K562 (cell line): ENCODE measurements around the gene BCAN. TPM values are rescaled to one million over a fixed set of nuclear protein-coding genes. Genes with fewer than 3 reads are reported as not detected.

Experiments used
- CBX3 ChIP-seq, 2 experiments: IDR thresholded peaks; 1 replicate in 1 of 2; 2 replicates in 1 of 2; pipeline ENCODE4 v1.6.1; 2012; ENCODE audit warnings: inconsistent platforms in 2 of 2, low read length in 2 of 2, borderline replicate concordance in 1 of 2, control low read depth in 1 of 2
- KAT8 ChIP-seq: fragments of 450-650 bp; IDR thresholded peaks from 2 replicates; pipeline ENCODE4 v1.6.1; 2016; ENCODE audit warnings: low read depth, mild to moderate bottlenecking
- KLF1 ChIP-seq: fragments of 450-650 bp; IDR thresholded peaks from 2 replicates; pipeline ENCODE4 v1.6.1; 2016; ENCODE audit warnings: missing genetic modification characterization, missing compliant biosample characterization
- NFATC3 ChIP-seq: fragments of 450-650 bp; IDR thresholded peaks from 2 replicates; pipeline ENCODE4 v1.6.1; 2017; ENCODE audit warnings: mild to moderate bottlenecking
- NR1H2 ChIP-seq: sonication (generic); formaldehyde crosslinking; IDR thresholded peaks from 2 replicates; pipeline ENCODE4 v1.4.0; 2020; ENCODE audit warnings: mild to moderate bottlenecking, missing genetic modification reagents
- NUFIP1 ChIP-seq: fragments of 450-650 bp; IDR thresholded peaks from 2 replicates; pipeline ENCODE4 v1.6.1; 2018; ENCODE audit not compliant: partially characterized antibody
- U2AF1 ChIP-seq: fragments of 200-400 bp; formaldehyde crosslinking; optimal IDR thresholded peaks from 2 replicates; pipeline ENCODE3; 2017; ENCODE audit warnings: mild to moderate bottlenecking, low read depth, low read length, moderate library complexity
- ZNF584 ChIP-seq: fragments of 200-800 bp; sonication (Bioruptor generic); IDR thresholded peaks from 2 replicates; pipeline ENCODE4 v1.6.1; 2016; ENCODE audit warnings: low read depth, mild to moderate bottlenecking, missing genetic modification characterization, missing compliant biosample characterization
- ZNF77 ChIP-seq: fragments of 250-450 bp; sonication (Bioruptor Pico); IDR thresholded peaks from 2 replicates; pipeline ENCODE4 v1.5.0; 2020
- polyA plus RNA-seq, 8 experiments: library from polyadenylated mRNA; depleted of rRNA in 4 of 8; stranded (reverse) in 5 of 8; unstranded in 3 of 8; fragments of >200 nt; fragmentation: Nextera tagmentation in 2 of 8; fragmentation: Illumina TruSeq in 1 of 8; extraction: Ambion mirVana in 2 of 8; extraction: Trizol in 1 of 8; gene quantifications; 2 replicates each; pipeline versions ENCODE4 v1.2.1 to v1.2.3, GENCODE V29; 2011 to 2014; ENCODE audit warnings: inconsistent platforms in 1 of 8, missing spikeins in 1 of 8
- total RNA-seq, 7 experiments: library from RNA; depleted of rRNA in 6 of 7; stranded (reverse); fragments of >200 nt in 6 of 7; fragmentation: Illumina TruSeq in 2 of 7; extraction: Trizol in 2 of 7; gene quantifications; 2 replicates each; pipeline versions ENCODE4 v1.2.1 to v1.2.3, GENCODE V29; 2011 to 2021; ENCODE audit warnings: low replicate concordance in 1 of 7
- TF ChIP-seq, protein P1 (sequence below): fragments of 450-650 bp; IDR thresholded peaks from 2 replicates; pipeline ENCODE4 v1.6.1; 2017; ENCODE audit warnings: antibody characterized with exemption, mild to moderate bottlenecking
- TF ChIP-seq, protein P2 (sequence below), 2 experiments: fragments of 200-800 bp in 1 of 2; sonication (Bioruptor generic) in 1 of 2; sonication (generic) in 1 of 2; formaldehyde crosslinking in 1 of 2; IDR thresholded peaks in 1 of 2; conservative IDR thresholded peaks in 1 of 2; 2 replicates each; pipeline versions ENCODE4 v1.5.0 to v1.6.1; 2016 to 2020; ENCODE audit warnings: missing compliant biosample characterization in 1 of 2, missing genetic modification characterization in 1 of 2, missing genetic modification reagents in 1 of 2
- TF ChIP-seq, protein P3 (sequence below): fragments of 200-800 bp; sonication (Bioruptor generic); IDR thresholded peaks from 2 replicates; pipeline ENCODE4 v1.6.1; 2017; ENCODE audit warnings: missing genetic modification characterization, missing compliant biosample characterization
- TF ChIP-seq, protein P4 (sequence below): fragments of 250-450 bp; sonication (Bioruptor Pico); IDR thresholded peaks from 2 replicates; pipeline ENCODE4 v1.8.0; 2021; ENCODE audit warnings: mild to moderate bottlenecking, moderate library complexity
- TF ChIP-seq, protein P5 (sequence below): IDR thresholded peaks from 2 replicates; pipeline ENCODE4 v1.6.1; 2011; ENCODE audit warnings: borderline replicate concordance, low read depth, mild to moderate bottlenecking, moderate library complexity, low read length; ENCODE audit not compliant: insufficient read depth, poor library complexity, severe bottlenecking

Gene BCAN
- total and polyA plus RNA-seq, 9 of the 15 experiments (the other 6 are each of a cell fraction or from before 2014, with no cell fraction given), result 0.04 to 0.33 (median 0.14) TPM; not detected in 5

DNA sequence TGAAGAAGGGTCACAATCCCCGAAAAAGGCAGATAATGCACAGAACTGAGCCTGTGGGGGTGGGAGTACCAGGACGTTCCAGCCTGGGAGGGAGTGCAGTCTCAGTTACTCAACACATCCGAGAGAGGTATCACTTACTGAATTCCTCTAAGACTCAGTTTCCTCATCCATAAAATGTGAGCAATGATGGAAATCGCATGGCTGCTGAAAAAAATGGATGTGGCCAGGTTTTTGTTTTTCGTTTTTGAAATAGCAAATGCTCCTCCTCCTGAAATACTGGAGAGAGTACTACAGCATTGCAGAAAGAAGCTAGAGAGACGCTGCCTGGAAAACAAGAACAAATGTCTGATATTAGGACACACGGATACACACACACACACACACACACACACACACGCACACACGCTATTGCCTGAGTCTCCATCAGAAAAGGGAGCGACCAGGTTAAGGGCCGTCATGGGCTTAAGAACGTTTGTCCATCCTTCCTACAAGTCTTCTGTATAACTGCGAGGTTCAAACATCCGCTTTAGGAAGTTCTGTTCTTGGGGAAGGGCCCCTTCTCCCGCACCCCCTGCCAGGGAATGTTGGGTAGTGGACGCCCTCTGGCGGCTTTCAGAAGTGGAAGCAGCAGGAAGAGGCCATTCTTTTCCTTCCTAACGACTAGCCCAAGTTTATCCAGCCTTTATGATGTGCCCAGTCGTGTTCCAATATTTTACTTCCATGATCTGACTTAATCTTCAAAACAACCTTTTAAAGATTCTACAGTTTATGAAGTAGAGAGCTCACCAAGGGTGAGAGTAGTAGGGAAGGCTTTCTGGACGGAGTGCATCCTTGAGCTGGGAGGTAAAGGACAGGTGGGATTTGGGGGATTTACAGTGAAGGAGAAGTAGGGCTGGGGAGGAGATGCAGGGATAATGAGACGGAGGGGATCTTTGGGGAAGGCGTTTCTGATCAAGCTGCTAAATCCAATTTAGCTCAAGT is 36.0 kb downstream of the BCAN start (continued):
- 0 out of 3 replicates have a peak, but pooled peaks of 1 of the 2 experiments have one; percentile 33 for TF ChIP-seq CBX3 (IDR thresholded peaks at IDR 0.05; ENCODE audit: borderline replicate concordance in 1 of 2, low read length in 2 of 2)
- no peak for TF ChIP-seq ZNF77 (CRISPR knock-in tag)
- TF ChIP-seq, protein P1, sequence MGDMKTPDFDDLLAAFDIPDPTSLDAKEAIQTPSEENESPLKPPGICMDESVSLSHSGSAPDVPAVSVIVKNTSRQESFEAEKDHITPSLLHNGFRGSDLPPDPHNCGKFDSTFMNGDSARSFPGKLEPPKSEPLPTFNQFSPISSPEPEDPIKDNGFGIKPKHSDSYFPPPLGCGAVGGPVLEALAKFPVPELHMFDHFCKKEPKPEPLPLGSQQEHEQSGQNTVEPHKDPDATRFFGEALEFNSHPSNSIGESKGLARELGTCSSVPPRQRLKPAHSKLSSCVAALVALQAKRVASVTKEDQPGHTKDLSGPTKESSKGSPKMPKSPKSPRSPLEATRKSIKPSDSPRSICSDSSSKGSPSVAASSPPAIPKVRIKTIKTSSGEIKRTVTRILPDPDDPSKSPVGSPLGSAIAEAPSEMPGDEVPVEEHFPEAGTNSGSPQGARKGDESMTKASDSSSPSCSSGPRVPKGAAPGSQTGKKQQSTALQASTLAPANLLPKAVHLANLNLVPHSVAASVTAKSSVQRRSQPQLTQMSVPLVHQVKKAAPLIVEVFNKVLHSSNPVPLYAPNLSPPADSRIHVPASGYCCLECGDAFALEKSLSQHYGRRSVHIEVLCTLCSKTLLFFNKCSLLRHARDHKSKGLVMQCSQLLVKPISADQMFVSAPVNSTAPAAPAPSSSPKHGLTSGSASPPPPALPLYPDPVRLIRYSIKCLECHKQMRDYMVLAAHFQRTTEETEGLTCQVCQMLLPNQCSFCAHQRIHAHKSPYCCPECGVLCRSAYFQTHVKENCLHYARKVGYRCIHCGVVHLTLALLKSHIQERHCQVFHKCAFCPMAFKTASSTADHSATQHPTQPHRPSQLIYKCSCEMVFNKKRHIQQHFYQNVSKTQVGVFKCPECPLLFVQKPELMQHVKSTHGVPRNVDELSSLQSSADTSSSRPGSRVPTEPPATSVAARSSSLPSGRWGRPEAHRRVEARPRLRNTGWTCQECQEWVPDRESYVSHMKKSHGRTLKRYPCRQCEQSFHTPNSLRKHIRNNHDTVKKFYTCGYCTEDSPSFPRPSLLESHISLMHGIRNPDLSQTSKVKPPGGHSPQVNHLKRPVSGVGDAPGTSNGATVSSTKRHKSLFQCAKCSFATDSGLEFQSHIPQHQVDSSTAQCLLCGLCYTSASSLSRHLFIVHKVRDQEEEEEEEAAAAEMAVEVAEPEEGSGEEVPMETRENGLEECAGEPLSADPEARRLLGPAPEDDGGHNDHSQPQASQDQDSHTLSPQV, result peak; percentile 76
- TF ChIP-seq NFATC3, result 0 out of 2 replicates have a peak, but pooled peaks have one; percentile 25
- no peak for TF ChIP-seq NUFIP1
- TF ChIP-seq, protein P2, sequence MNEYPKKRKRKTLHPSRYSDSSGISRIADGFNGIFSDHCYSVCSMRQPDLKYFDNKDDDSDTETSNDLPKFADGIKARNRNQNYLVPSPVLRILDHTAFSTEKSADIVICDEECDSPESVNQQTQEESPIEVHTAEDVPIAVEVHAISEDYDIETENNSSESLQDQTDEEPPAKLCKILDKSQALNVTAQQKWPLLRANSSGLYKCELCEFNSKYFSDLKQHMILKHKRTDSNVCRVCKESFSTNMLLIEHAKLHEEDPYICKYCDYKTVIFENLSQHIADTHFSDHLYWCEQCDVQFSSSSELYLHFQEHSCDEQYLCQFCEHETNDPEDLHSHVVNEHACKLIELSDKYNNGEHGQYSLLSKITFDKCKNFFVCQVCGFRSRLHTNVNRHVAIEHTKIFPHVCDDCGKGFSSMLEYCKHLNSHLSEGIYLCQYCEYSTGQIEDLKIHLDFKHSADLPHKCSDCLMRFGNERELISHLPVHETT (CRISPR knock-in tag; conservative IDR thresholded peaks at IDR 0.05 in 1 of 2, IDR thresholded peaks at IDR 0.05 in 1 of 2), result 0 out of 4 replicates have a peak, but pooled peaks of 1 of the 2 experiments have one; percentile 19
- no peak for TF ChIP-seq KLF1 (tag)
- TF ChIP-seq ZNF584 (CRISPR knock-in tag), result no peak
- TF ChIP-seq U2AF1, result no peak
- no peak for TF ChIP-seq KAT8
- TF ChIP-seq, protein P3, sequence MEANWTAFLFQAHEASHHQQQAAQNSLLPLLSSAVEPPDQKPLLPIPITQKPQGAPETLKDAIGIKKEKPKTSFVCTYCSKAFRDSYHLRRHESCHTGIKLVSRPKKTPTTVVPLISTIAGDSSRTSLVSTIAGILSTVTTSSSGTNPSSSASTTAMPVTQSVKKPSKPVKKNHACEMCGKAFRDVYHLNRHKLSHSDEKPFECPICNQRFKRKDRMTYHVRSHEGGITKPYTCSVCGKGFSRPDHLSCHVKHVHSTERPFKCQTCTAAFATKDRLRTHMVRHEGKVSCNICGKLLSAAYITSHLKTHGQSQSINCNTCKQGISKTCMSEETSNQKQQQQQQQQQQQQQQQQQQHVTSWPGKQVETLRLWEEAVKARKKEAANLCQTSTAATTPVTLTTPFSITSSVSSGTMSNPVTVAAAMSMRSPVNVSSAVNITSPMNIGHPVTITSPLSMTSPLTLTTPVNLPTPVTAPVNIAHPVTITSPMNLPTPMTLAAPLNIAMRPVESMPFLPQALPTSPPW (CRISPR knock-in tag), result peak; percentile 79
- TF ChIP-seq, protein P4, sequence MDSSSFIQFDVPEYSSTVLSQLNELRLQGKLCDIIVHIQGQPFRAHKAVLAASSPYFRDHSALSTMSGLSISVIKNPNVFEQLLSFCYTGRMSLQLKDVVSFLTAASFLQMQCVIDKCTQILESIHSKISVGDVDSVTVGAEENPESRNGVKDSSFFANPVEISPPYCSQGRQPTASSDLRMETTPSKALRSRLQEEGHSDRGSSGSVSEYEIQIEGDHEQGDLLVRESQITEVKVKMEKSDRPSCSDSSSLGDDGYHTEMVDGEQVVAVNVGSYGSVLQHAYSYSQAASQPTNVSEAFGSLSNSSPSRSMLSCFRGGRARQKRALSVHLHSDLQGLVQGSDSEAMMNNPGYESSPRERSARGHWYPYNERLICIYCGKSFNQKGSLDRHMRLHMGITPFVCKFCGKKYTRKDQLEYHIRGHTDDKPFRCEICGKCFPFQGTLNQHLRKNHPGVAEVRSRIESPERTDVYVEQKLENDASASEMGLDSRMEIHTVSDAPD (CRISPR knock-in tag), result no peak
- no peak for TF ChIP-seq NR1H2 (CRISPR knock-in tag)
- TF ChIP-seq, protein P5, sequence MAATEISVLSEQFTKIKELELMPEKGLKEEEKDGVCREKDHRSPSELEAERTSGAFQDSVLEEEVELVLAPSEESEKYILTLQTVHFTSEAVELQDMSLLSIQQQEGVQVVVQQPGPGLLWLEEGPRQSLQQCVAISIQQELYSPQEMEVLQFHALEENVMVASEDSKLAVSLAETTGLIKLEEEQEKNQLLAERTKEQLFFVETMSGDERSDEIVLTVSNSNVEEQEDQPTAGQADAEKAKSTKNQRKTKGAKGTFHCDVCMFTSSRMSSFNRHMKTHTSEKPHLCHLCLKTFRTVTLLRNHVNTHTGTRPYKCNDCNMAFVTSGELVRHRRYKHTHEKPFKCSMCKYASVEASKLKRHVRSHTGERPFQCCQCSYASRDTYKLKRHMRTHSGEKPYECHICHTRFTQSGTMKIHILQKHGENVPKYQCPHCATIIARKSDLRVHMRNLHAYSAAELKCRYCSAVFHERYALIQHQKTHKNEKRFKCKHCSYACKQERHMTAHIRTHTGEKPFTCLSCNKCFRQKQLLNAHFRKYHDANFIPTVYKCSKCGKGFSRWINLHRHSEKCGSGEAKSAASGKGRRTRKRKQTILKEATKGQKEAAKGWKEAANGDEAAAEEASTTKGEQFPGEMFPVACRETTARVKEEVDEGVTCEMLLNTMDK, result peak; percentile 28
